ENCODE measurements around the gene SFXN3. TPM values are rescaled to one million over a fixed set of nuclear protein-coding genes. Genes with fewer than 3 reads are reported as not detected.
A peak's percentile ranks its signal among the peaks of the same experiment; 100 is the strongest.

The SFXN3 gene
- total and polyA plus RNA-seq, 2 of the 8 experiments (the other 6 are each of a cell fraction or from before 2014, with no cell fraction given): 2.6 to 2.8 TPM

DNA sequence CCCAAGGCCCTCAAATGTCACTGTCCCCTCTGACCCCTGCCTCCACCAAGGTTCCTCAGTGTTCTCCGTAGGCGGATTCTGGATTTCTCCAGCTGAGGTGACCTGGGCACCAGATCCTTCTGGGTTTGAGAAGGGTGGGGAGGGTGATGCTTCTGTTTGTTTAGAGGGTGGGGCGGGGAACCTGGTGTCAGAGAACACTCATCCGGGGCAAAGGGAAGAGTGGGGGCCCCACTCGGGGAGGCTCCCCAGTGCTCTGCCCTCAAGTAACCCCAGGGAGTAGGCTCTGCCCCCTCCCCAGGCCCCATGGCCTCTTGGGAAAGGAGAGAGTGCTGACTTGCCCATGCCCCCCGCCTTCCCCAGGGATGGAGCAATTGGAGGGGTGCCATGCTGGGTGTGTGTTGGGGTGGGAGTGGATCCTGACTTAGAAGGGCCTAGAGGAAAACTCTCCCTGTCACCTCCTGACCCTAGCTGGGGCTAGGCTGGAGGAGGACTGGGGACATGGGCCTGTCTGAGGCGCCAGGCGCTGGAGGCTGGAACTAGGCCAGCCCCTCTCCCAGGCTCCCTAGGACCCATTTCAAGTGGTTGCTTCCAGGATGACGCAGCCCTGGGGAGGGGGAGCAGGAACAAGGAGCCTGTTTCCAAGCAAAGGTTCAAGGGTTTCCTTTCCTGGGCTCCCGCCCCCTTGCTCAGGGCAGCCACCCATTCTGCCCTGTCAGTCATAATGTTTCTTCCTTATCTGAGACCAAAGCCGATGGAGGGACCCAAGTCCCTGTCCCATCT is 58.7 kb downstream of the SFXN3 start:
- no peak overlapping the region for H3K9ac ChIP-seq (replicated peaks in 1 of 4; ENCODE audit: extremely low read depth in 1 of 4, low read depth in 3 of 4, low read length in 3 of 4)
- H3K36me3 ChIP-seq (ENCODE audit: control insufficient read depth in 2 of 4, insufficient read depth in 4 of 4, low read length in 3 of 4): no peaks in the 10 kb centered on the region
- no peaks in the 10 kb centered on the region for H3K79me2 ChIP-seq (ENCODE audit: control insufficient read depth in 1 of 2, insufficient read depth in 2 of 2, low read length in 2 of 2)
- no peak overlapping the region for H3K27ac ChIP-seq (ENCODE audit: low read depth, low read length)
- no peak overlapping the region for H2AFZ ChIP-seq (ENCODE audit: low read length)
- H2BK20ac ChIP-seq (ENCODE audit: low read length): no peak overlapping the region
- H4K20me1 ChIP-seq (replicated peaks in 1 of 2; ENCODE audit: control insufficient read depth in 1 of 2, insufficient read depth in 2 of 2, low read length in 2 of 2): peaks cover 0 to 1% of the 10 kb centered on the region in 2 experiments
- no peak for TF ChIP-seq HDAC2 (IDR thresholded peaks at IDR 0.05; ENCODE audit: borderline replicate concordance in 1 of 2, low read depth in 2 of 2, low read length in 2 of 2)
- TF ChIP-seq SP1 (IDR thresholded peaks at IDR 0.05; ENCODE audit: low read depth, low read length): no peak
- no peak for TF ChIP-seq SAP30 (IDR thresholded peaks at IDR 0.05; ENCODE audit: insufficient read depth, insufficient replicate concordance, low read length)
- H2BK15ac ChIP-seq (ENCODE audit: low read length): no peak overlapping the region
- peaks cover 0 to 12% (median 4%) of the 10 kb centered on the region in 4 experiments; a peak in 2 of 7 replicates for H3K4me1 ChIP-seq (replicated peaks in 1 of 4; ENCODE audit: control insufficient read depth in 3 of 4, insufficient read depth in 4 of 4, low read length in 3 of 4)
- H3K23me2 ChIP-seq (ENCODE audit: low read depth, low read length): peaks cover 2% of the 10 kb centered on the region; the same call in 1 of the 2 replicates
- POLR2A ChIA-PET (ENCODE audit: partially characterized antibody): interaction anchor here (2.0 kb wide), 1 partner anchor 16 kb away, joined by 4 read pairs; no protein-coding TSS in a partner anchor
- no peak overlapping the region for H2BK5ac ChIP-seq (ENCODE audit: low read depth, low read length)
- no peak overlapping the region for H3K4me2 ChIP-seq (ENCODE audit: insufficient read depth in 1 of 2, low read depth in 2 of 2, low read length in 2 of 2)
- H4K91ac ChIP-seq (replicated peaks; ENCODE audit: insufficient read length, low read length): no peak overlapping the region
- no peaks in the 10 kb centered on the region for H3K79me1 ChIP-seq (ENCODE audit: low read depth, low read length)
- no peak overlapping the region for H3K4me3 ChIP-seq (ENCODE audit: extremely low read depth in 1 of 4, insufficient read depth in 2 of 4, low read depth in 3 of 4, low read length in 4 of 4)
- H3K23ac ChIP-seq (ENCODE audit: insufficient read length): no peak overlapping the region
- no peak overlapping the region for H3K14ac ChIP-seq (ENCODE audit: insufficient read length)
- no peak overlapping the region for H2AK5ac ChIP-seq (ENCODE audit: low read depth, low read length)
- no peak overlapping the region for H4K5ac ChIP-seq (ENCODE audit: insufficient read length, low read depth, low read length)
- DNase-seq (ENCODE audit: low read depth in 1 of 2, low spot score in 2 of 2) (no peak), FAIRE-seq (no peak)
- CTCF ChIA-PET (ENCODE audit: partially characterized antibody): interaction anchor here (1.7 to 59.5 kb wide), 4 partner anchors 7 to 57 kb away, joined by 5 to 2176 read pairs (median 323); partner anchors contain the start of genes KAZALD1, PDZD7 and SFXN3
- H2BK120ac ChIP-seq (replicated peaks; ENCODE audit: low read depth, low read length): no peak overlapping the region
- H3K56ac ChIP-seq (replicated peaks; ENCODE audit: insufficient read length, low read depth, low read length): no peak overlapping the region
- H2BK12ac ChIP-seq (ENCODE audit: low read depth, low read length): no peak overlapping the region
- peaks cover 0 to 11% (median under 1%) of the 10 kb centered on the region in 4 experiments; a peak in 3 of 7 replicates for H3K27me3 ChIP-seq (replicated peaks in 1 of 4; ENCODE audit: control insufficient read depth in 3 of 4, extremely low read depth in 1 of 4, insufficient read depth in 3 of 4, low read length in 3 of 4)
- no peak overlapping the region for H3K4ac ChIP-seq (replicated peaks; ENCODE audit: insufficient read length, low read depth, low read length)
- H3K18ac ChIP-seq (ENCODE audit: extremely low read depth, low read length): no peak overlapping the region
- peak overlapping the region; percentile 65; the same call in 1 of the 2 replicates for H4K8ac ChIP-seq (ENCODE audit: extremely low read depth, insufficient read depth, low read length)
- H3K9me3 ChIP-seq (ENCODE audit: insufficient read depth in 2 of 2, low read depth in 1 of 2, low read length in 1 of 2): no peaks in the 10 kb centered on the region
- WGBS, 2 experiments (ENCODE audit: extremely low coverage in 1 of 2, insufficient coverage in 1 of 2, insufficient read length in 1 of 2, insufficient replicate concordance in 2 of 2, low coverage in 1 of 2, low lambda C conversion rate in 2 of 2, missing lambda C conversion rate in 1 of 2): 82% methylated on average over 8 of the region's 11 CpGs; no CpG with 5 or more reads in 1 of the 2 experiments

Data from H1 (cell line).